ENCODE results near the gene BHLHE23.

The BHLHE23 gene

GRCh38 chr20:63045401-63045800 lies 38.6 kb upstream of the BHLHE23 start:
- Histone ChIP-seq H3K27me3 (replicated peaks) (peaks cover 11% of the 10 kb centered on the region), H3K36me3 (replicated peaks) (no peaks in the 10 kb centered on the region), H3K4me3 (ENCODE audit: low read depth, low read length) (no peak overlapping the region), H3K27ac (no peak overlapping the region)
- no peak for DNase-seq
- no peak for TF ChIP-seq CTCF (IDR thresholded peaks at IDR 0.05; ENCODE audit: low read depth, low read length, missing control alignments)
- in situ Hi-C loops (cut with HindIII; ENCODE audit: low pct_ligation_motif_present, low sequenced_read_pairs), result no loop called here

- no peak for TF ChIP-seq CTCF (IDR thresholded peaks at IDR 0.05; ENCODE audit: low read depth, low read length, missing control alignments)
- in situ Hi-C loops (cut with HindIII; ENCODE audit: low pct_ligation_motif_present, low sequenced_read_pairs), result no loop called here
Observed at GRCh38 chr20:63044605-63045004, 37.8 kb upstream of the BHLHE23 start.

GRCh38 chr20:63044204-63044600 lies 37.4 kb upstream of the BHLHE23 start:
- TF ChIP-seq CTCF (IDR thresholded peaks at IDR 0.05; ENCODE audit: low read depth, low read length, missing control alignments), result no peak
- DNase-seq, result no peak
- Histone ChIP-seq H3K27ac (no peak overlapping the region), H3K27me3 (replicated peaks) (peaks cover 12% of the 10 kb centered on the region), H3K4me3 (ENCODE audit: low read depth, low read length) (no peak overlapping the region), H3K36me3 (replicated peaks) (no peaks in the 10 kb centered on the region)
- in situ Hi-C loops (cut with HindIII; ENCODE audit: low pct_ligation_motif_present, low sequenced_read_pairs), result no loop called here

More at GRCh38 chr20:63044605-63045004, 37.8 kb upstream of the BHLHE23 start:
- no peaks in the 10 kb centered on the region for H3K36me3 ChIP-seq (replicated peaks)
- no peak overlapping the region for H3K4me3 ChIP-seq (ENCODE audit: low read depth, low read length)
- no peak overlapping the region for H3K27ac ChIP-seq
- H3K27me3 ChIP-seq (replicated peaks), result peaks cover 12% of the 10 kb centered on the region
- no peak for DNase-seq

- DNase-seq, result no peak
Observed at GRCh38 chr20:63043348-63044203, 36.8 kb upstream of the BHLHE23 start.

GRCh38 chr20:63042448-63043071 lies 35.8 kb upstream of the BHLHE23 start:
- no peak for TF ChIP-seq CTCF (IDR thresholded peaks at IDR 0.05; ENCODE audit: low read depth, low read length, missing control alignments)
- Histone ChIP-seq H3K27me3 (replicated peaks) (peaks cover 12% of the 10 kb centered on the region), H3K27ac (no peak overlapping the region), H3K4me3 (ENCODE audit: low read depth, low read length) (no peak overlapping the region), H3K36me3 (replicated peaks) (no peaks in the 10 kb centered on the region)
- DNase-seq, result no peak
- in situ Hi-C loops (cut with HindIII; ENCODE audit: low pct_ligation_motif_present, low sequenced_read_pairs), result no loop called here

More at GRCh38 chr20:63043348-63044203, 36.8 kb upstream of the BHLHE23 start:
- in situ Hi-C loops (cut with HindIII; ENCODE audit: low pct_ligation_motif_present, low sequenced_read_pairs), result no loop called here
- Histone ChIP-seq H3K36me3 (replicated peaks) (no peaks in the 10 kb centered on the region), H3K4me3 (ENCODE audit: low read depth, low read length) (no peak overlapping the region), H3K27me3 (replicated peaks) (peaks cover 12% of the 10 kb centered on the region), H3K27ac (no peak overlapping the region)
- TF ChIP-seq CTCF (IDR thresholded peaks at IDR 0.05; ENCODE audit: low read depth, low read length, missing control alignments), result no peak
